Right lobe of liver (tissue), 6 donors: ENCODE results near the gene DRC7. TPM values are rescaled to one million over a fixed set of nuclear protein-coding genes. Genes with fewer than 3 reads are reported as not detected.

Source experiments
- ATAC-seq, 4 donors: fragments of 200-7000 bp; cut with Tn5 transposase; one replicate each; pipeline ENCODE4 v1.9.1; 2020; ENCODE audit warnings: mild to moderate bottlenecking in 4 of 4, moderate library complexity in 4 of 4
- DNase-seq, 3 donors: peaks; one replicate each; pipeline ENCODE4 v3.0.0-alpha.2; 2020
- H3K27ac ChIP-seq, 3 donors: fragments of 200-600 bp; one replicate each; pipeline ENCODE4 v1.8.0; 2022
- H3K27me3 ChIP-seq, 2 donors: fragments of 200-600 bp; one replicate each; pipeline ENCODE4 v1.8.0; 2022
- H3K36me3 ChIP-seq, 4 donors: fragments of 200-600 bp; sonication (generic) in 1 of 4; one replicate each; pipeline versions ENCODE4 v1.5.1 to v1.8.0; 2017 to 2022; ENCODE audit warnings: control low read depth in 1 of 4
- H3K4me1 ChIP-seq, 4 donors: fragments of 200-600 bp; sonication (generic) in 1 of 4; one replicate each; pipeline versions ENCODE4 v1.5.1 to v1.8.0; 2017 to 2022; ENCODE audit warnings: control low read depth in 1 of 4
- H3K4me3 ChIP-seq, 3 donors: fragments of 200-600 bp; one replicate each; pipeline ENCODE4 v1.8.0; 2022
- H3K9me3 ChIP-seq, 4 donors: fragments of 200-600 bp; sonication (generic) in 1 of 4; one replicate each; pipeline versions ENCODE4 v1.5.1 to v1.8.0; 2017 to 2022; ENCODE audit warnings: control low read depth in 1 of 4
- CTCF ChIP-seq, 4 donors: fragments of 200-600 bp in 3 of 4; fragments of 450-650 bp in 1 of 4; IDR thresholded peaks; one replicate each; pipeline versions ENCODE4 v1.5.1 to v1.8.0; 2016 to 2022; ENCODE audit warnings: antibody characterized with exemption in 4 of 4, mild to moderate bottlenecking in 2 of 4
- POLR2A ChIP-seq: fragments of 450-650 bp; IDR thresholded peaks from one replicate; pipeline ENCODE4 v1.6.1; 2017; ENCODE audit warnings: antibody characterized with exemption, mild to moderate bottlenecking
- WGBS: methylation state at CpG from one replicate; pipeline ENCODE4 v1.1.6; 2018; ENCODE audit warnings: low coverage, low lambda C conversion rate; ENCODE audit not compliant: insufficient coverage; ENCODE audit errors: missing lambda C conversion rate; 5-methylcytosine and 5-hydroxymethylcytosine counted together
- intact Hi-C, 2 donors: fragments of 100-400 bp; cut with DNase I; formaldehyde crosslinking; loops; one replicate each; pipeline versions ENCODE4 v1.11.2 to v1.14.1; 2022
- total RNA-seq, 6 experiments: library from RNA; depleted of rRNA in 2 of 6; stranded (reverse); fragments of >200 nt in 2 of 6; fragmentation: NEBNext Ultra II Directional in 3 of 6; extraction: Animal tissue kit (Norgen Biotek cat#: 25700) in 3 of 6; gene quantifications; one replicate each; pipeline versions ENCODE4 v1.1.0 to v1.2.4, GENCODE V29; 2016 to 2023
- donor health status: DM: no; HTN: yes; CAD: no.
- donor health status: DM: no; HTN: no; CAD: no.
- donor health status: DM: no; HTN: no; CAD: no.
- donor health status: DM: no; HTN: yes; CAD: no.
- donor health status: DM: no; HTN: yes; CAD: no.

Gene DRC7
- total RNA-seq, 6 experiments from 2014 or later = 0.06 to 0.37 (median 0.19) TPM

- WGBS = 43% methylated on average over 4 of the region's 4 CpGs
- TF ChIP-seq POLR2A (no peak), CTCF (IDR thresholded peaks at IDR 0.05) (no peak)
- no peaks in the 10 kb centered on the region for H3K9me3 ChIP-seq
- H3K27ac ChIP-seq = no peak overlapping the region
- H3K4me1 ChIP-seq = peaks cover 0 to 12% (median 4%) of the 10 kb centered on the region in 4 donors
- no peaks in the 10 kb centered on the region for H3K36me3 ChIP-seq
- intact Hi-C loops = no loop called here
- no peak overlapping the region for H3K4me3 ChIP-seq
- DNase-seq (no peak), ATAC-seq (no peak)
- H3K27me3 ChIP-seq = no peaks in the 10 kb centered on the region
Observed at GRCh38 chr16:57686577-57686976, 8.0 kb upstream of the DRC7 start.

GRCh38 chr16:57687363-57687929 is 7.2 kb upstream of the DRC7 start:
- intact Hi-C loops = no loop called here
- ATAC-seq = peak in 2 of 4 donors; percentile 20 to 27
- DNase-seq = no peak
- Histone ChIP-seq H3K4me1 (peaks cover 0 to 12% (median 4%) of the 10 kb centered on the region in 4 donors), H3K4me3 (no peak overlapping the region), H3K9me3 (no peaks in the 10 kb centered on the region), H3K27ac (no peak overlapping the region), H3K36me3 (no peaks in the 10 kb centered on the region), H3K27me3 (no peaks in the 10 kb centered on the region)
- 49% methylated on average over 2 of the region's 3 CpGs for WGBS
- TF ChIP-seq CTCF (IDR thresholded peaks at IDR 0.05) (no peak), POLR2A (no peak)

GRCh38 chr16:57688487-57688986 is 6.1 kb upstream of the DRC7 start:
- H3K27ac ChIP-seq = no peak overlapping the region
- H3K36me3 ChIP-seq = no peaks in the 10 kb centered on the region
- peaks cover 0 to 12% (median 6%) of the 10 kb centered on the region in 4 donors for H3K4me1 ChIP-seq
- DNase-seq (peak in 1 of 3 donors; percentile 40), ATAC-seq (no peak)
- no peaks in the 10 kb centered on the region for H3K27me3 ChIP-seq
- intact Hi-C loops = no loop called here
- TF ChIP-seq POLR2A (no peak), CTCF (IDR thresholded peaks at IDR 0.05) (no peak)
- WGBS = 78% methylated on average over 3 of the region's 4 CpGs
- no peaks in the 10 kb centered on the region for H3K9me3 ChIP-seq
- H3K4me3 ChIP-seq = no peak overlapping the region

- Histone ChIP-seq H3K4me3 (no peak overlapping the region), H3K4me1 (peaks cover 0 to 18% (median 8%) of the 10 kb centered on the region in 4 donors), H3K27me3 (no peaks in the 10 kb centered on the region), H3K9me3 (no peaks in the 10 kb centered on the region), H3K36me3 (no peaks in the 10 kb centered on the region), H3K27ac (peak overlapping the region in 1 of 3 donors; percentile 10)
- 28% methylated on average over 2 of the region's 15 CpGs for WGBS
- intact Hi-C loops = no loop called here
- peak; percentile 82 to 93 (median 85) for ATAC-seq
- TF ChIP-seq CTCF (IDR thresholded peaks at IDR 0.05) = no peak
- TF ChIP-seq POLR2A = no peak
- DNase-seq = peak in 2 of 3 donors; percentile 79 to 84
Observed at GRCh38 chr16:57688987-57689761, 5.4 kb upstream of the DRC7 start.
